Measurements from ENCODE around the gene MYO7A. TPM values are rescaled to one million over a fixed set of nuclear protein-coding genes. Genes with fewer than 3 reads are reported as not detected.

The MYO7A gene
- total RNA-seq, 4 donors from 2014 or later = 2.0 to 18.2 (median 6.6) TPM

DNA sequence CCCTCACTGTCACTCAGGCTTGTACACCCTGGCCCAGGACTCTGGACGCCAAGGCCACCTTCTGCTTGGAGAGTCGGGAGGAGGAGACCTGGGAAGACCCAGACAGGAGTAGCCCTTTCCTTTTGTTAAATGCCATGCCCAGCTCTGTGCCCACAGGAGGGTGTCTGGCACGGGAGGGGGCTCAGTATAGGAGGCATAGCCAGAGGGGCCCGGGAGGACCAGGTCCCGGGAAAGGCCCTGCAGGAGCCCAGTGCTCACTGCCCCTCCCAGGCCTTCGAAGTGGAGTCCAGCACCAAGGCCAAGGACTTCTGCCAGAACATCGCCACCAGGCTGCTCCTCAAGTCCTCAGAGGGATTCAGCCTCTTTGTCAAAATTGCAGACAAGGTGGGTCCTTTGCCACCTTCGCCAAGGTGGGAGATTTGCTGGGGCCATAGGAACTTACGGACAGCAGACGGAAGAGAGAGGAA lies 79.0 kb downstream of the MYO7A start:
- Histone ChIP-seq H3K36me3 (no peaks in the 10 kb centered on the region), H3K9me3 (no peaks in the 10 kb centered on the region), H3K27ac (no peak overlapping the region), H3K27me3 (no peaks in the 10 kb centered on the region), H3K4me3 (no peak overlapping the region), H3K4me1 (no peaks in the 10 kb centered on the region)
- TF ChIP-seq POLR2A (IDR thresholded peaks at IDR 0.05) = no peak
- TF ChIP-seq, protein P1, sequence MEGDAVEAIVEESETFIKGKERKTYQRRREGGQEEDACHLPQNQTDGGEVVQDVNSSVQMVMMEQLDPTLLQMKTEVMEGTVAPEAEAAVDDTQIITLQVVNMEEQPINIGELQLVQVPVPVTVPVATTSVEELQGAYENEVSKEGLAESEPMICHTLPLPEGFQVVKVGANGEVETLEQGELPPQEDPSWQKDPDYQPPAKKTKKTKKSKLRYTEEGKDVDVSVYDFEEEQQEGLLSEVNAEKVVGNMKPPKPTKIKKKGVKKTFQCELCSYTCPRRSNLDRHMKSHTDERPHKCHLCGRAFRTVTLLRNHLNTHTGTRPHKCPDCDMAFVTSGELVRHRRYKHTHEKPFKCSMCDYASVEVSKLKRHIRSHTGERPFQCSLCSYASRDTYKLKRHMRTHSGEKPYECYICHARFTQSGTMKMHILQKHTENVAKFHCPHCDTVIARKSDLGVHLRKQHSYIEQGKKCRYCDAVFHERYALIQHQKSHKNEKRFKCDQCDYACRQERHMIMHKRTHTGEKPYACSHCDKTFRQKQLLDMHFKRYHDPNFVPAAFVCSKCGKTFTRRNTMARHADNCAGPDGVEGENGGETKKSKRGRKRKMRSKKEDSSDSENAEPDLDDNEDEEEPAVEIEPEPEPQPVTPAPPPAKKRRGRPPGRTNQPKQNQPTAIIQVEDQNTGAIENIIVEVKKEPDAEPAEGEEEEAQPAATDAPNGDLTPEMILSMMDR (IDR thresholded peaks at IDR 0.05) = no peak
- intact Hi-C loops (cut with DNase I; ENCODE audit: low total_unique reads) = no loop called here
- no peak for DNase-seq

DNA sequence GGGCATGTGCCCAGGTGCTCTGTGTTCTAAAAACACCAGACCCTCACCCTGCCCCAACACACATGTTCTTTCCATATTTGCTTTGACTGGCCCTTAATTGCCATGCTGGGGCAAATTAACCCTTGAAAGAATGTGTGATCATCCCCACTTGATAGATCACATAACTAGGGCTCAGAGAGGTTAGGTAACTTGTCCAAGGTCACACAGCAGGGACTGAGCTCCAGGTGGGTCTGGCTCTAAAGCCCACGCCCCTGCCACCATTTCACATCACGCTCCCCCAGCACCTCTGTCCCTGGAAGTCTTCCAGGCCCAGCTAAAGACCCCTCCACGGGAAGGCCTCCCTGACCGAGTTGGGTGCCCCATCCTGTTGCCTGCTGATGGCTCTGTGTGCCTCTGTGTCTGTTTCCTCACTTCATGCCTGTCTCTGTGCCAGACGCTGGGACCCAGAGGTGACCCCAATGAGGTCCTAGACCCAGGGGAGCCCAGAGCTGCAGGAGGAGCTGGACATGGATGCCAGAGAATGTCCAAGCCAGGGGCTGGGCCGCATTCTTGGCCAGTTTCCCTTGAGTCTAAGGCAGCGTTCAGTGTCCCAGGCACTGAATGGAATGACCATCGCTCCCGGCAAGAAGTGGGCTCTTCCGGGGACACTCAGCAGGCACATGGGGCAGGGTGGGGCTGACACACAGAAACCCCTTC lies 79.7 kb downstream of the MYO7A start:
- no peak for DNase-seq
- H3K27ac ChIP-seq = no peak overlapping the region
- no peaks in the 10 kb centered on the region for H3K36me3 ChIP-seq
- H3K4me3 ChIP-seq = no peak overlapping the region
- H3K9me3 ChIP-seq = no peaks in the 10 kb centered on the region
- no peak for TF ChIP-seq POLR2A (IDR thresholded peaks at IDR 0.05)
- TF ChIP-seq, protein P1 (IDR thresholded peaks at IDR 0.05) = no peak
- H3K27me3 ChIP-seq = no peaks in the 10 kb centered on the region
- intact Hi-C loops (cut with DNase I; ENCODE audit: low total_unique reads) = no loop called here
- H3K4me1 ChIP-seq = no peaks in the 10 kb centered on the region

DNA sequence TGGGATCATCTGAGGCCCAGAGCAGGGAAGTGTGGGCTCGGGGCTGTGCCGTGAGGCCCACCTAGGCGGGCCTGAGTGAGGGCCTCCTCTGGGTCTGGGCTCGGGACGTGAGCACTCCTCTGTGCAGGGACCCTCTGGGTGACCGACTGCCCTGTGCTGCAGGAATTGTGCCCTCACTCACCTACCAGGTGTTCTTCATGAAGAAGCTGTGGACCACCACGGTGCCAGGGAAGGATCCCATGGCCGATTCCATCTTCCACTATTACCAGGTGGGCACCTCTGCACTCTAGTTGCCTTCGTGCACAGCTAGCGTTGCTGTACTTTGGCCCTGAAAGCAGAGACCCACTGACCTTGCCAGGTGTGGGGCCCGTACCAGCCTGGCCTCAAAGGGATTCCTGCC lies 80.5 kb downstream of the MYO7A start:
- no peaks in the 10 kb centered on the region for H3K36me3 ChIP-seq
- intact Hi-C loops (cut with DNase I; ENCODE audit: low total_unique reads) = no loop called here
- no peak overlapping the region for H3K4me3 ChIP-seq
- no peaks in the 10 kb centered on the region for H3K4me1 ChIP-seq
- H3K9me3 ChIP-seq = no peaks in the 10 kb centered on the region
- no peak for DNase-seq
- TF ChIP-seq, protein P1 (IDR thresholded peaks at IDR 0.05) = no peak
- TF ChIP-seq POLR2A (IDR thresholded peaks at IDR 0.05) = no peak
- no peaks in the 10 kb centered on the region for H3K27me3 ChIP-seq
- H3K27ac ChIP-seq = no peak overlapping the region

DNA sequence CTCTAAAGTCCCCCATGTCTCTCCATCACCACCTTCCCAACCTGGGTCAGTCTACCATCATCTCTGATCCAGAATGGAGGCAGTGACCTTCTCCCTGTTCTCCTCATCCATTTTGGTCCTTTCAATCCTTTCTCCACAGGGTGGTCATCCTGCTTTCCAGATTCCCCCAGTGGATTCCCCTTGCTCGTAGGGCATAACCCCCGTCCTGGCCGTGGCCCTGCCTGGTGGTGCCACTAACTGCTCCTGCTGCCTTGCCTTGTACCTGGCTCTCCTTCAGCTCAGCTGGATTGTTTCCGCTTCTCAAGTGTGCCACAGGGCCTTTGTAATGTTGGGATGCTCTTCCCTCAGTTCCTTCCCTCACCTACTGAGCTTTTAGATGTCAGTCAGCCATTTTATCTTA lies 81.6 kb downstream of the MYO7A start:
- no peak overlapping the region for H3K4me3 ChIP-seq
- H3K27me3 ChIP-seq = no peaks in the 10 kb centered on the region
- TF ChIP-seq, protein P1 (IDR thresholded peaks at IDR 0.05) = no peak
- no peak for TF ChIP-seq POLR2A (IDR thresholded peaks at IDR 0.05)
- no peak for DNase-seq
- H3K27ac ChIP-seq = no peak overlapping the region
- no peaks in the 10 kb centered on the region for H3K9me3 ChIP-seq
- H3K4me1 ChIP-seq = no peaks in the 10 kb centered on the region
- intact Hi-C loops (cut with DNase I; ENCODE audit: low total_unique reads) = no loop called here
- H3K36me3 ChIP-seq = no peaks in the 10 kb centered on the region

DNA sequence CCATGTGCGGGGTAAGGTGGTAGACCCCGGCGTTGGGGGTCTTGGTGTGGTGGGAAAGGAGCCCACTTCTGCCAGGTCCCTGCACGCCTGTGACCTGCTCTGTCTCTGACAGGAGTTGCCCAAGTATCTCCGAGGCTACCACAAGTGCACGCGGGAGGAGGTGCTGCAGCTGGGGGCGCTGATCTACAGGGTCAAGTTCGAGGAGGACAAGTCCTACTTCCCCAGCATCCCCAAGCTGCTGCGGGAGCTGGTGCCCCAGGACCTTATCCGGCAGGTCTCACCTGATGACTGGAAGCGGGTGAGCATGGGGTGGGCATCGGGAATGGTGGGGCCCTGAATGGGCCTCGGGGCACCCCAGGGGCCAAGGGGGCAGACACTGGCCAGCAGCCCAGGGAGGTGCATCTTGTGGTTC lies 83.0 kb downstream of the MYO7A start:
- Histone ChIP-seq H3K27ac (no peak overlapping the region), H3K9me3 (no peaks in the 10 kb centered on the region), H3K4me3 (no peak overlapping the region), H3K27me3 (no peaks in the 10 kb centered on the region), H3K4me1 (no peaks in the 10 kb centered on the region), H3K36me3 (no peaks in the 10 kb centered on the region)
- TF ChIP-seq, protein P1 (IDR thresholded peaks at IDR 0.05) = no peak
- no peak for TF ChIP-seq POLR2A (IDR thresholded peaks at IDR 0.05)
- DNase-seq = no peak
- intact Hi-C loops (cut with DNase I; ENCODE audit: low total_unique reads) = no loop called here
